SU-DHL-6 (cell line): ENCODE measurements around the gene RNASE8.

Source experiments
- CTCF ChIP-seq: fragments of 200-600 bp; sonication (generic); IDR thresholded peaks from one replicate; pipeline ENCODE4 v1.5.1; 2017; ENCODE audit warnings: antibody characterized with exemption, mild to moderate bottlenecking, low read length, moderate library complexity; ENCODE audit not compliant: insufficient read depth, poor library complexity, severe bottlenecking
- EZH2phosphoT487 ChIP-seq: fragments of 200-600 bp; sonication (generic), shearing (Covaris generic); conservative IDR thresholded peaks from 2 replicates; pipeline ENCODE4 v1.6.1; 2018; ENCODE audit warnings: mild to moderate bottlenecking, antibody characterized with exemption, low read length, moderate library complexity, mixed read lengths

DNA sequence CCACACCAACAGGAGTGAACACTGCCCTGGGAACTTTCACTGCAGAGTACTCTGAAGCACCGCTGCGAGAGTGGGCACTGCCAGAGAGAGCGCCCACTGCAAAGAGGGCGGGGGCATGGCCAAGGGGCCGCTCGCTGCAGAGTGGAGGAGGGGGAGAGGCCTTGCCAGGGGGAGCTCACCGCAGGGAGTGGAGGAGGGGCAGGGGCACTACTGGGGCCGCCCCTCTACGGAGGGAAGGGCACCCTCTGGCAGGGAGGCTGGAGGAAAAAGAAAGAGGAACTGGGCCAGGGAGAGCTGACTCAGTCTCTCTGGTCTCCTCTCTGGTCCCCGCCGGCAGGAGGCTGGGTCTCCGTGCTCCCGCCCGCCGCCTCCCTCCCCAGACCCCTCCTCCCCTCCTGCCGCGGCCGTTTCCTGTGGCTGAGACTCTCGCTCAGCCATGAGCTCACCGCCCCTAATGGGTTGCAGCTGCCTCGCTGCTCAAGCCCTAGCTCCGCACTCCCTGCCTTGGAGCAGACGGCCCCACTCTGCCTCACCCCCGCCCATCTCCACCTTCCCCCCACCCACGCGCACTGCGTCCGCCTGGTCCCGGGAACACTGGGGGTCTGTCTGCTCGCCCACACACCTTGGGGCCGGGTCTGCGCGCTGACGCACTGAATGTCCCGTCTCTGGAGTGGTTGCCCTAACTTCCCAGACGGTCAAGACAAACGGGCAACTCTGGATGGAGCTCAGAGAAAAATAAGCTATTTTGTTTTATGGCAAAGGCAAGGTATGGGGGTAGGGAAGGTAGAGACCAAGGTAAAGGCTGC, 13.8 kb downstream of the RNASE8 start:
- TF ChIP-seq CTCF (no peak), EZH2phosphoT487 (no peak)
